HepG2 (cell line): Measurements from ENCODE around the gene LRSAM1. TPM values are rescaled to one million over a fixed set of nuclear protein-coding genes. Genes with fewer than 3 reads are reported as not detected.

Source experiments
- AGO1 ChIP-seq: fragments of 200-400 bp; formaldehyde crosslinking; IDR thresholded peaks from 2 replicates; pipeline ENCODE4 v1.6.1; 2017; ENCODE audit warnings: mild to moderate bottlenecking, low read depth, low read length, moderate library complexity; ENCODE audit not compliant: poor library complexity, severe bottlenecking
- ATF4 ChIP-seq, 2 experiments: fragments of 450-650 bp in 1 of 2; sonication (generic) in 1 of 2; formaldehyde crosslinking; IDR thresholded peaks; 2 replicates each; pipeline versions ENCODE4 v1.5.0 to v1.8.0; 2020 to 2022; ENCODE audit warnings: mild to moderate bottlenecking in 1 of 2, missing genetic modification reagents in 1 of 2
- DMAP1 ChIP-seq: IDR thresholded peaks from 2 replicates; pipeline ENCODE4 v1.6.1; 2016
- GABPA ChIP-seq, 2 experiments: IDR thresholded peaks; 2 replicates each; pipeline ENCODE4 v1.6.1; 2011 to 2016; ENCODE audit warnings: low read depth in 2 of 2, low read length in 1 of 2, missing biosample characterization in 1 of 2, missing genetic modification characterization in 1 of 2
- GMEB2 ChIP-seq: IDR thresholded peaks from 2 replicates; pipeline ENCODE4 v1.6.1; 2016; ENCODE audit warnings: missing biosample characterization, missing genetic modification reagents, low read depth
- MAFG ChIP-seq: sonication (generic); formaldehyde crosslinking; IDR thresholded peaks from 2 replicates; pipeline ENCODE4 v1.5.1; 2020; ENCODE audit warnings: mild to moderate bottlenecking, missing genetic modification reagents
- MLX ChIP-seq: IDR thresholded peaks from 2 replicates; pipeline ENCODE4 v1.6.1; 2016
- MXD3 ChIP-seq: IDR thresholded peaks from 2 replicates; pipeline ENCODE4 v1.6.1; 2016; ENCODE audit warnings: mild to moderate bottlenecking, missing biosample characterization, missing genetic modification reagents
- NR2F1 ChIP-seq, 2 experiments: fragments of 450-650 bp in 1 of 2; formaldehyde crosslinking in 1 of 2; IDR thresholded peaks; 2 replicates each; pipeline versions ENCODE4 v1.5.0 to v1.6.1; 2016 to 2020; ENCODE audit warnings: mild to moderate bottlenecking in 1 of 2, missing compliant biosample characterization in 1 of 2, missing genetic modification reagents in 1 of 2, moderate library complexity in 1 of 2
- PLSCR1 ChIP-seq: sonication (generic); formaldehyde crosslinking; IDR thresholded peaks from 2 replicates; pipeline ENCODE4 v1.5.0; 2020; ENCODE audit warnings: missing genetic modification reagents, mild to moderate bottlenecking, borderline replicate concordance
- RNF2 ChIP-seq: fragments of 450-650 bp; conservative IDR thresholded peaks from 2 replicates; pipeline ENCODE4 v1.6.1; 2016; ENCODE audit warnings: low read depth
- RXRB ChIP-seq: IDR thresholded peaks from 2 replicates; pipeline ENCODE4 v1.6.1; 2016; ENCODE audit warnings: borderline replicate concordance, missing genetic modification reagents, missing compliant biosample characterization
- SNRNP70 ChIP-seq: fragments of 200-400 bp; formaldehyde crosslinking; IDR thresholded peaks from 2 replicates; pipeline ENCODE4 v1.6.1; 2017; ENCODE audit warnings: mild to moderate bottlenecking, low read depth, low read length, moderate library complexity
- SRSF4 ChIP-seq: fragments of 200-400 bp; formaldehyde crosslinking; IDR thresholded peaks from one replicate; pipeline ENCODE4 v1.6.1; 2018; ENCODE audit warnings: mild to moderate bottlenecking, low read depth, low read length, moderate library complexity; ENCODE audit not compliant: poor library complexity, severe bottlenecking
- THAP11 ChIP-seq: IDR thresholded peaks from 2 replicates; pipeline ENCODE4 v1.6.1; 2016; ENCODE audit warnings: missing biosample characterization, missing genetic modification reagents
- ZBTB7B ChIP-seq: sonication (generic); formaldehyde crosslinking; IDR thresholded peaks from 2 replicates; pipeline ENCODE4 v1.4.0; 2020; ENCODE audit warnings: missing genetic modification reagents
- ZNF382 ChIP-seq: sonication (generic); formaldehyde crosslinking; IDR thresholded peaks from 2 replicates; pipeline ENCODE4 v1.5.0; 2020; ENCODE audit warnings: missing genetic modification reagents, mild to moderate bottlenecking, borderline replicate concordance
- ZNF616 ChIP-seq: sonication (generic); formaldehyde crosslinking; IDR thresholded peaks from 2 replicates; pipeline ENCODE4 v1.5.0; 2020; ENCODE audit warnings: low read depth, mild to moderate bottlenecking, missing genetic modification reagents
- ZNF792 ChIP-seq: IDR thresholded peaks from 2 replicates; pipeline ENCODE4 v1.6.1; 2016
- ZSCAN30 ChIP-seq: sonication (generic); formaldehyde crosslinking; IDR thresholded peaks from 2 replicates; pipeline ENCODE4 v1.5.0; 2020; ENCODE audit warnings: mild to moderate bottlenecking, missing genetic modification reagents
- ZSCAN5A ChIP-seq: sonication (generic); formaldehyde crosslinking; IDR thresholded peaks from 2 replicates; pipeline ENCODE4 v1.8.0; 2022; ENCODE audit warnings: mild to moderate bottlenecking, missing genetic modification reagents, borderline replicate concordance
- polyA plus RNA-seq, 8 experiments: library from polyadenylated mRNA; depleted of rRNA in 3 of 8; stranded (reverse) in 7 of 8; unstranded in 1 of 8; fragments of >200 nt; fragmentation: Illumina TruSeq in 4 of 8; extraction: Trizol in 4 of 8; gene quantifications; 2 replicates each; pipeline versions ENCODE4 v1.2.1 to v1.2.3, GENCODE V29; 2011 to 2016; ENCODE audit warnings: low read depth in 4 of 8, missing spikeins in 1 of 8, mixed read lengths in 1 of 8; ENCODE audit not compliant: insufficient read depth in 1 of 8
- total RNA-seq, 5 experiments: library from RNA; depleted of rRNA; stranded (reverse); fragments of >200 nt; fragmentation: Illumina TruSeq; extraction: Trizol; gene quantifications; 2 replicates each; pipeline ENCODE4 v1.2.3, GENCODE V29; 2016; ENCODE audit warnings: low read depth in 1 of 5

The LRSAM1 gene
- total and polyA plus RNA-seq, 2 of the 13 experiments (the other 11 are each of a cell fraction or from before 2014, with no cell fraction given), result 8.7 to 10.2 TPM

GRCh38 chr9:127450830-127451607 is at the start of gene LRSAM1, which contains the start of gene RPL12 (continued):
- peak; percentile 73 for TF ChIP-seq GABPA (IDR thresholded peaks at IDR 0.05; ENCODE audit: low read depth, low read length)
- TF ChIP-seq GABPA (CRISPR knock-in tag; IDR thresholded peaks at IDR 0.05; ENCODE audit: low read depth), result peak; percentile 93
- TF ChIP-seq ZNF616, result peak; percentile 64; the same call in 1 of the 2 replicates
- TF ChIP-seq RNF2, result peak; percentile 67
- TF ChIP-seq SNRNP70, result no peak
- peak; percentile 97 for TF ChIP-seq DMAP1 (CRISPR knock-in tag)
- 0 out of 2 replicates have a peak, but pooled peaks have one; percentile 38 for TF ChIP-seq ZSCAN5A (CRISPR knock-in tag)
- TF ChIP-seq ZNF382 (CRISPR knock-in tag), result no peak
- TF ChIP-seq RXRB, result peak; percentile 72; the same call in 1 of the 2 replicates
- 0 out of 2 replicates have a peak, but pooled peaks have one; percentile 19 for TF ChIP-seq MLX (CRISPR knock-in tag)
- peak in 1 of 2 experiments; percentile 75; a peak in 2 of 4 replicates for TF ChIP-seq ATF4 (CRISPR knock-in tag; IDR thresholded peaks at IDR 0.05)
- peak; percentile 30; the same call in 1 of the 2 replicates for TF ChIP-seq ZBTB7B (CRISPR knock-in tag)
- TF ChIP-seq MAFG (CRISPR knock-in tag), result no peak
- TF ChIP-seq ZSCAN30 (CRISPR knock-in tag), result peak; percentile 77; the same call in 1 of the 2 replicates
- TF ChIP-seq SRSF4, result no peak
- TF ChIP-seq PLSCR1, result no peak
- TF ChIP-seq GMEB2, result no peak
- no peak for TF ChIP-seq NR2F1 (CRISPR knock-in tag; IDR thresholded peaks at IDR 0.05)
- peak; percentile 32 for TF ChIP-seq AGO1
- TF ChIP-seq THAP11 (CRISPR knock-in tag), result peak; percentile 95
- peak; percentile 83; the same call in 1 of the 2 replicates for TF ChIP-seq ZNF792 (CRISPR knock-in tag)
- TF ChIP-seq MXD3 (CRISPR knock-in tag), result peak; percentile 90; the same call in 1 of the 2 replicates
